NCI-H2196 (cell line): ENCODE measurements around the gene ITPKC.
"Not testable (repeated sequence)": the region's sequence is repeated elsewhere in the genome, so short reads cannot be mapped to it uniquely, and the experiment has no call there.

ENCODE experiments used
- DNase-seq: peaks from one replicate; lab custom pipeline; 2025; ENCODE audit not compliant: unreplicated experiment; lab: John Stamatoyannopoulos, UW

Gene ITPKC

GRCh38 chr19:40714441-40715299 lies 2.2 kb upstream of the ITPKC start:
- DNase-seq: peak; percentile 89

GRCh38 chr19:40716031-40716481 lies 856 bp upstream of the ITPKC start:
- peak; percentile 42 for DNase-seq

- DNase-seq: no peak
Observed at GRCh38 chr19:40717325-40717879, 490 bp downstream of the ITPKC start.

GRCh38 chr19:40717880-40718773 lies 1.2 kb downstream of the ITPKC start:
- DNase-seq: no peak

GRCh38 chr19:40718774-40719391 lies 2.0 kb downstream of the ITPKC start:
- DNase-seq: peak; percentile 41

- DNase-seq: no peak
Observed at GRCh38 chr19:40719414-40719894, 2.5 kb downstream of the ITPKC start.

- DNase-seq: no peak
Observed at GRCh38 chr19:40721140-40721486, 4.2 kb downstream of the ITPKC start.

- DNase-seq: no peak
Observed at GRCh38 chr19:40721936-40722661, 5.2 kb downstream of the ITPKC start.

GRCh38 chr19:40723661-40724254 lies 6.8 kb downstream of the ITPKC start:
- DNase-seq: no peak

- DNase-seq: no peak
Observed at GRCh38 chr19:40724315-40724714, 7.4 kb downstream of the ITPKC start.

- DNase-seq: no peak
Observed at GRCh38 chr19:40724855-40725254, 7.9 kb downstream of the ITPKC start.

GRCh38 chr19:40726279-40726678 lies 9.4 kb downstream of the ITPKC start:
- DNase-seq: no peak

- DNase-seq: not testable (repeated sequence)
Observed at GRCh38 chr19:40730065-40730464, 13.2 kb downstream of the ITPKC start.

- not testable (repeated sequence) for DNase-seq
Observed at GRCh38 chr19:40732304-40732703, 15.4 kb downstream of the ITPKC start.

GRCh38 chr19:40733149-40733548 lies 16.2 kb downstream of the ITPKC start:
- no peak for DNase-seq

- no peak for DNase-seq
Observed at GRCh38 chr19:40735013-40735771, 18.3 kb downstream of the ITPKC start.

GRCh38 chr19:40736661-40737060 lies 19.7 kb downstream of the ITPKC start:
- no peak for DNase-seq

GRCh38 chr19:40737102-40737644 lies 20.3 kb downstream of the ITPKC start:
- no peak for DNase-seq
